GM12878 (cell line): Measurements from ENCODE around the gene YBX2. TPM values are rescaled to one million over a fixed set of nuclear protein-coding genes. Genes with fewer than 3 reads are reported as not detected.

ENCODE experiments used
- CEBPZ ChIP-seq: fragments of 150-350 bp; IDR thresholded peaks from 2 replicates; pipeline ENCODE4 v1.6.1; 2016; ENCODE audit warnings: low read depth, low read length
- EGR1 ChIP-seq, 2 experiments: IDR thresholded peaks; 1 replicate in 1 of 2; 2 replicates in 1 of 2; pipeline ENCODE4 v1.6.1; 2011 to 2012; ENCODE audit warnings: low read depth in 2 of 2, low read length in 2 of 2, borderline replicate concordance in 1 of 2, mild to moderate bottlenecking in 1 of 2, moderate library complexity in 1 of 2
- EP300 ChIP-seq, 2 experiments: fragments of 150-350 bp in 1 of 2; IDR thresholded peaks; 2 replicates each; pipeline ENCODE4 v1.6.1; 2011 to 2012; ENCODE audit warnings: low read depth in 2 of 2, low read length in 2 of 2, borderline replicate concordance in 1 of 2, improper control_type of control experiment in 1 of 2, inconsistent platforms in 1 of 2; ENCODE audit not compliant: control insufficient read depth in 1 of 2
- ESRRA ChIP-seq: IDR thresholded peaks from 2 replicates; pipeline ENCODE4 v1.6.1; 2012; ENCODE audit warnings: mild to moderate bottlenecking, low read length, improper control_type of control experiment
- EZH2 ChIP-seq: IDR thresholded peaks from 2 replicates; pipeline ENCODE4 v1.6.1; 2012; ENCODE audit warnings: low read depth, mild to moderate bottlenecking, control low read depth, inconsistent platforms, low read length, borderline replicate concordance; ENCODE audit not compliant: control insufficient read depth
- JUNB ChIP-seq: IDR thresholded peaks from 2 replicates; pipeline ENCODE4 v1.6.1; 2016; ENCODE audit warnings: antibody characterized with exemption, mild to moderate bottlenecking
- KAT2A ChIP-seq: conservative IDR thresholded peaks from 2 replicates; pipeline ENCODE4 v1.6.1; 2011; ENCODE audit warnings: low read depth, low read length; ENCODE audit not compliant: control insufficient read depth
- KLF5 ChIP-seq: fragments of 450-650 bp; IDR thresholded peaks from 2 replicates; pipeline ENCODE4 v1.6.1; 2014; ENCODE audit warnings: mild to moderate bottlenecking; ENCODE audit not compliant: partially characterized antibody
- MXI1 ChIP-seq: fragments of 150-350 bp; IDR thresholded peaks from 2 replicates; pipeline ENCODE4 v1.6.1; 2011; ENCODE audit warnings: low read depth, mild to moderate bottlenecking, inconsistent platforms, low read length, improper control_type of control experiment
- POLR2AphosphoS2 ChIP-seq: IDR thresholded peaks from 2 replicates; pipeline ENCODE4 v1.6.1; 2011; ENCODE audit warnings: low read depth, mild to moderate bottlenecking, low read length, improper control_type of control experiment, moderate library complexity
- RB1 ChIP-seq: fragments of 450-650 bp; formaldehyde crosslinking; IDR thresholded peaks from 2 replicates; pipeline ENCODE4 v1.6.1; 2017; ENCODE audit warnings: mild to moderate bottlenecking, borderline replicate concordance
- RFX5 ChIP-seq: IDR thresholded peaks from 2 replicates; pipeline ENCODE4 v1.6.1; 2011; ENCODE audit warnings: low read depth, low read length, improper control_type of control experiment
- SIN3A ChIP-seq: IDR thresholded peaks from 2 replicates; pipeline ENCODE4 v1.6.1; 2012; ENCODE audit warnings: low read depth, low read length, improper control_type of control experiment
- SIX5 ChIP-seq: IDR thresholded peaks from 2 replicates; pipeline ENCODE4 v1.6.1; 2011; ENCODE audit warnings: mild to moderate bottlenecking, low read depth, low read length, moderate library complexity; ENCODE audit not compliant: severe bottlenecking
- SMAD5 ChIP-seq: IDR thresholded peaks from 2 replicates; pipeline ENCODE4 v1.6.1; 2016; ENCODE audit warnings: antibody characterized with exemption, low read depth
- SMARCA5 ChIP-seq: fragments of 450-650 bp; IDR thresholded peaks from 2 replicates; pipeline ENCODE4 v1.6.1; 2017; ENCODE audit warnings: mild to moderate bottlenecking
- SREBF1 ChIP-seq: IDR thresholded peaks from 2 replicates; pipeline ENCODE4 v1.6.1; 2012; ENCODE audit warnings: mild to moderate bottlenecking, low read length
- SRF ChIP-seq, 2 experiments: IDR thresholded peaks; 2 replicates each; pipeline ENCODE4 v1.6.1; 2011; ENCODE audit warnings: low read depth in 2 of 2, low read length in 2 of 2, mild to moderate bottlenecking in 1 of 2, moderate library complexity in 1 of 2
- TBL1XR1 ChIP-seq: IDR thresholded peaks from 2 replicates; pipeline ENCODE4 v1.6.1; 2012; ENCODE audit warnings: low read depth, low read length, improper control_type of control experiment
- WRNIP1 ChIP-seq: IDR thresholded peaks from 2 replicates; pipeline ENCODE4 v1.6.1; 2011; ENCODE audit warnings: low read depth, low read length, improper control_type of control experiment, borderline replicate concordance
- YY1 ChIP-seq: IDR thresholded peaks from 2 replicates; pipeline ENCODE4 v1.6.1; 2011; ENCODE audit warnings: low read depth, mild to moderate bottlenecking, low read length
- ZNF687 ChIP-seq: fragments of 450-650 bp; IDR thresholded peaks from 2 replicates; pipeline ENCODE4 v1.6.1; 2017; ENCODE audit warnings: mild to moderate bottlenecking, moderate library complexity
- ZSCAN29 ChIP-seq: fragments of 450-650 bp; IDR thresholded peaks from 2 replicates; pipeline ENCODE4 v1.6.1; 2017; ENCODE audit warnings: mild to moderate bottlenecking, moderate library complexity
- polyA plus RNA-seq, 11 experiments: library from polyadenylated mRNA; depleted of rRNA in 4 of 11; unstranded in 6 of 11; stranded (reverse) in 5 of 11; fragments of >200 nt; fragmentation: Nextera tagmentation in 4 of 11; fragmentation: Illumina TruSeq in 1 of 11; extraction: Ambion mirVana in 4 of 11; extraction: Trizol in 1 of 11; gene quantifications; 1 replicate in 1 of 11; 2 replicates in 10 of 11; pipeline versions ENCODE4 v1.2.1 to v1.2.3, GENCODE V29; 2011 to 2016; ENCODE audit warnings: inconsistent platforms in 2 of 11, missing spikeins in 2 of 11, low read depth in 1 of 11
- total RNA-seq, 4 experiments: library from RNA; depleted of rRNA in 3 of 4; stranded (reverse); fragments of >200 nt in 3 of 4; fragmentation: Illumina TruSeq in 1 of 4; extraction: Trizol in 1 of 4; gene quantifications; 2 replicates each; pipeline versions ENCODE4 v1.2.1 to v1.2.3, GENCODE V29; 2013 to 2021

YBX2 gene
- total and polyA plus RNA-seq, 10 of the 15 experiments (the other 5 are each of a cell fraction or from before 2014, with no cell fraction given): not detected

GRCh38 chr17:7252176-7253043 lies 42.0 kb downstream of the YBX2 start, which contains the start of gene ELP5 (continued):
- no peak for TF ChIP-seq WRNIP1
- TF ChIP-seq SMARCA5: peak; percentile 96
- peak; percentile 87 for TF ChIP-seq POLR2AphosphoS2
- TF ChIP-seq EP300 (IDR thresholded peaks at IDR 0.05; ENCODE audit: borderline replicate concordance in 1 of 2, control insufficient read depth in 1 of 2, low read depth in 2 of 2, low read length in 2 of 2): no peak
- TF ChIP-seq SRF (IDR thresholded peaks at IDR 0.05; ENCODE audit: low read depth in 2 of 2, low read length in 2 of 2): peak in 1 of 2 experiments; percentile 84; a peak in 2 of 4 replicates
- no peak for TF ChIP-seq ESRRA
- TF ChIP-seq RB1: peak; percentile 92; the same call in 1 of the 2 replicates
- TF ChIP-seq YY1: peak; percentile 83
- TF ChIP-seq CEBPZ: no peak
- peak; percentile 69; the same call in 1 of the 2 replicates for TF ChIP-seq SMAD5
- TF ChIP-seq EZH2: no peak
- TF ChIP-seq JUNB: no peak
- TF ChIP-seq SIX5: peak; percentile 37
- peak; percentile 86; the same call in 1 of the 2 replicates for TF ChIP-seq SIN3A
- TF ChIP-seq EGR1 (IDR thresholded peaks at IDR 0.05; ENCODE audit: borderline replicate concordance in 1 of 2, low read depth in 2 of 2, low read length in 2 of 2): peak; percentile 86 to 99
- TF ChIP-seq TBL1XR1: 0 out of 2 replicates have a peak, but pooled peaks have one; percentile 29
- TF ChIP-seq MXI1: peak; percentile 83; the same call in 1 of the 2 replicates
- no peak for TF ChIP-seq RFX5
- TF ChIP-seq SREBF1: no peak
- no peak for TF ChIP-seq KAT2A
- TF ChIP-seq KLF5: peak; percentile 81
- TF ChIP-seq ZNF687: 0 out of 2 replicates have a peak, but pooled peaks have one; percentile 60
- TF ChIP-seq ZSCAN29: no peak
